ENCODE data around the gene ENPP3. TPM values are rescaled to one million over a fixed set of nuclear protein-coding genes. Genes with fewer than 3 reads are reported as not detected.

The ENPP3 gene
- total and polyA plus RNA-seq, 2 of the 13 experiments (the other 11 are each of a cell fraction or from before 2014, with no cell fraction given) = 40.0 to 75.4 TPM

DNA sequence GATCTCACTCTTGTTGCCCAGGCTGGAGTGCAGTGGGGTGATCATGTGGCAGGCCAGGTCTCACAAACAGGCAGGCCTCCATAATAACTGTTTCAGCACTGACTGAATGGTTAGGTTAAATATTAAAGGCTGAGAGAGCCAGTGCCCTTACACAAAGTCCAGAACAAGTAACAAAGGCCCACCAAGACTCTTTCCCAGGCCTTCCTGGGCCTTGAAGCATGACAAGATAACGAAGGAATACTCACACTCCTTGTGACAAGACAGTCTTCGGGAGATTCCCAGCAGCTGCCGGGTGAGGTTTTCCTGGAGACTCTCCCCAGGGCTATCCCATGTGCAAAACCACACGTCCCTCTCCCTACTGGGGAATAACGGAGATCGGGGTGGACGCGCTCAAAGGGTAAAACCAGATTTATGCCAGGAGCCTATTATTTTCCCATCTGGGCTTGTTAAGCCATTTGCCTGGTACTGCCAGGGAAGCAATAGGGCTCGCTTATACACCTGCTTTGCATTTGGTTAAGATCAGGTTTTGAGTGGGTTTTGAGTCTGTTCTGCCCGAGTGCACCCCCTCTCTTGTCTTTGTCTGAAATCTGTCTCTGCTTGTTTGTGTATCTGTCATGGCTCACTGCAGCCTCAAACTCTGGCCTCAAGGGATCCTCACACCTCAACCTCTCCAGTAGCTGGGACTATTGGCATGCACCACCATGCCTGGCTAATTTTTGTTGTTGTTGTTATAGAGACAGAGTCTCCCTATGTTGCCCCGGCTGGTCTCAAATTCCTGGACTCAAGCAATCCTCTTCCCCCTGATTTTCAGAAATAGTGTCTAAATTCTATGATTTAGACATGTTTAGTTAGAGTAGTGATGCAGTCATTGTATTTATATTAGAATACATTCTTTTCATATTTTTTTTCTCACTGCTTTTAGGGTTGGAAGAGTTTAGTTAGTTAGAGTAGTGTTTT is 1.4 kb upstream of the ENPP3 start:
- peaks cover 42% of the 10 kb centered on the region for H3K79me2 ChIP-seq (ENCODE audit: insufficient read depth, low read length)
- H3K4me1 ChIP-seq (ENCODE audit: insufficient read depth, low read length) = peaks cover 59% of the 10 kb centered on the region
- in situ Hi-C loops (cut with HindIII; ENCODE audit: extremely low pct_ligation_motif_present, low pct_unique_long_range_greater_than_20kb) (no loop called here), intact Hi-C loops (cut with micrococcal nuclease; ENCODE audit: unreplicated experiment) (no loop called here)
- H3K9me3 ChIP-seq (ENCODE audit: low read length) = no peaks in the 10 kb centered on the region
- ATAC-seq (peak; percentile 87), FAIRE-seq (peak; percentile 48), DNase-seq (ENCODE audit: low spot score) (peak; percentile 78)
- BruUV-seq (replicated peaks) = TSS peak; percentile 74
- ChIA-PET CTCF (ENCODE audit: low intra/inter-chr PET ratio, low total read pairs) (interaction anchor here (2.2 kb wide), 1 partner anchor 8 kb away, joined by 6 read pairs; the partner anchor contains the start of gene MED23), POLR2A (interaction anchor here (1.6 to 2.1 kb wide), 2 partner anchors 7 to 261 kb away, joined by 3 to 44 read pairs; partner anchors contain the start of gene MED23)
- peak overlapping the region; percentile 93 for H3K9ac ChIP-seq (ENCODE audit: insufficient read depth, low read depth, low read length)
- 0% methylated on average over 6 of the region's 11 CpGs for WGBS (ENCODE audit: low lambda C conversion rate)
- H4K20me1 ChIP-seq (ENCODE audit: insufficient read depth, low read length) = peaks cover 2% of the 10 kb centered on the region; the same call in 1 of the 2 replicates
- peaks cover 3 to 12% of the 10 kb centered on the region in 2 experiments; a peak in 4 of 5 replicates for H3K36me3 ChIP-seq (replicated peaks in 1 of 2; ENCODE audit: control insufficient read depth in 1 of 2, insufficient read depth in 2 of 2, low read length in 2 of 2)
- H2AFZ ChIP-seq (ENCODE audit: low read length) = peak overlapping the region; percentile 89
- no peaks in the 10 kb centered on the region; a peak in 1 of 5 replicates for H3K27me3 ChIP-seq (ENCODE audit: control insufficient read depth in 1 of 2, insufficient read depth in 2 of 2, low read length in 2 of 2)
- H3K4me2 ChIP-seq (ENCODE audit: low read depth, low read length) = peak overlapping the region; percentile 77
- peak overlapping the region; percentile 96 for H3K27ac ChIP-seq (ENCODE audit: extremely low read length, insufficient read depth, low read length)
- H3K4me3 ChIP-seq (replicated peaks in 1 of 3; ENCODE audit: insufficient read depth in 1 of 3, low read depth in 2 of 3, low read length in 3 of 3) = peak overlapping the region; percentile 65 to 95 (median 72)
- no peak for TF ChIP-seq LCORL (IDR thresholded peaks at IDR 0.05)
- no peak for TF ChIP-seq LCORL (CRISPR knock-in tag; IDR thresholded peaks at IDR 0.05)
- TF ChIP-seq NPAS2 (CRISPR knock-in tag; IDR thresholded peaks at IDR 0.05; ENCODE audit: borderline replicate concordance) = no peak
- no peak for TF ChIP-seq TSC22D2 (CRISPR knock-in tag; IDR thresholded peaks at IDR 0.05; ENCODE audit: borderline replicate concordance)
- TF ChIP-seq ZNF747 (CRISPR knock-in tag; IDR thresholded peaks at IDR 0.05; ENCODE audit: borderline replicate concordance) = peak; percentile 50; the same call in 1 of the 2 replicates
- no peak for TF ChIP-seq ZNF546 (CRISPR knock-in tag; conservative IDR thresholded peaks at IDR 0.05)
- TF ChIP-seq, protein P1, sequence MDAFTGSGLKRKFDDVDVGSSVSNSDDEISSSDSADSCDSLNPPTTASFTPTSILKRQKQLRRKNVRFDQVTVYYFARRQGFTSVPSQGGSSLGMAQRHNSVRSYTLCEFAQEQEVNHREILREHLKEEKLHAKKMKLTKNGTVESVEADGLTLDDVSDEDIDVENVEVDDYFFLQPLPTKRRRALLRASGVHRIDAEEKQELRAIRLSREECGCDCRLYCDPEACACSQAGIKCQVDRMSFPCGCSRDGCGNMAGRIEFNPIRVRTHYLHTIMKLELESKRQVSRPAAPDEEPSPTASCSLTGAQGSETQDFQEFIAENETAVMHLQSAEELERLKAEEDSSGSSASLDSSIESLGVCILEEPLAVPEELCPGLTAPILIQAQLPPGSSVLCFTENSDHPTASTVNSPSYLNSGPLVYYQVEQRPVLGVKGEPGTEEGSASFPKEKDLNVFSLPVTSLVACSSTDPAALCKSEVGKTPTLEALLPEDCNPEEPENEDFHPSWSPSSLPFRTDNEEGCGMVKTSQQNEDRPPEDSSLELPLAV (CRISPR knock-in tag; conservative IDR thresholded peaks at IDR 0.05; ENCODE audit: low read depth) = no peak
- TF ChIP-seq HHEX (CRISPR knock-in tag; IDR thresholded peaks at IDR 0.05) = no peak
- peak; percentile 66; the same call in 1 of the 2 replicates for TF ChIP-seq ZNF792 (CRISPR knock-in tag; IDR thresholded peaks at IDR 0.05)
- TF ChIP-seq, protein P2, sequence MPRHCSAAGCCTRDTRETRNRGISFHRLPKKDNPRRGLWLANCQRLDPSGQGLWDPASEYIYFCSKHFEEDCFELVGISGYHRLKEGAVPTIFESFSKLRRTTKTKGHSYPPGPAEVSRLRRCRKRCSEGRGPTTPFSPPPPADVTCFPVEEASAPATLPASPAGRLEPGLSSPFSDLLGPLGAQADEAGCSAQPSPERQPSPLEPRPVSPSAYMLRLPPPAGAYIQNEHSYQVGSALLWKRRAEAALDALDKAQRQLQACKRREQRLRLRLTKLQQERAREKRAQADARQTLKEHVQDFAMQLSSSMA (CRISPR knock-in tag; IDR thresholded peaks at IDR 0.05) = peak; percentile 84; the same call in 1 of the 2 replicates
- no peak for TF ChIP-seq JDP2 (CRISPR knock-in tag; IDR thresholded peaks at IDR 0.05; ENCODE audit: borderline replicate concordance)
- TF ChIP-seq ZNF790 (CRISPR knock-in tag; IDR thresholded peaks at IDR 0.05; ENCODE audit: borderline replicate concordance) = no peak
- TF ChIP-seq HNRNPUL1 (IDR thresholded peaks at IDR 0.05; ENCODE audit: low read depth, low read length) = no peak
- TF ChIP-seq, protein P3, sequence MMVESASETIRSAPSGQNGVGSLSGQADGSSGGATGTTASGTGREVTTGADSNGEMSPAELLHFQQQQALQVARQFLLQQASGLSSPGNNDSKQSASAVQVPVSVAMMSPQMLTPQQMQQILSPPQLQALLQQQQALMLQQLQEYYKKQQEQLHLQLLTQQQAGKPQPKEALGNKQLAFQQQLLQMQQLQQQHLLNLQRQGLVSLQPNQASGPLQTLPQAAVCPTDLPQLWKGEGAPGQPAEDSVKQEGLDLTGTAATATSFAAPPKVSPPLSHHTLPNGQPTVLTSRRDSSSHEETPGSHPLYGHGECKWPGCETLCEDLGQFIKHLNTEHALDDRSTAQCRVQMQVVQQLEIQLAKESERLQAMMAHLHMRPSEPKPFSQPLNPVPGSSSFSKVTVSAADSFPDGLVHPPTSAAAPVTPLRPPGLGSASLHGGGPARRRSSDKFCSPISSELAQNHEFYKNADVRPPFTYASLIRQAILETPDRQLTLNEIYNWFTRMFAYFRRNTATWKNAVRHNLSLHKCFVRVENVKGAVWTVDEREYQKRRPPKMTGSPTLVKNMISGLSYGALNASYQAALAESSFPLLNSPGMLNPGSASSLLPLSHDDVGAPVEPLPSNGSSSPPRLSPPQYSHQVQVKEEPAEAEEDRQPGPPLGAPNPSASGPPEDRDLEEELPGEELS (CRISPR knock-in tag; IDR thresholded peaks at IDR 0.05) = peak; percentile 61; the same call in 1 of the 2 replicates
- TF ChIP-seq RAD51 (IDR thresholded peaks at IDR 0.05; ENCODE audit: borderline replicate concordance) = no peak
- TF ChIP-seq ZNF441 (CRISPR knock-in tag; IDR thresholded peaks at IDR 0.05; ENCODE audit: borderline replicate concordance) = peak; percentile 64; the same call in 1 of the 2 replicates
- TF ChIP-seq ZNF136 (CRISPR knock-in tag; IDR thresholded peaks at IDR 0.05; ENCODE audit: low read depth) = peak; percentile 88; the same call in 1 of the 2 replicates
